Transverse colon (tissue), 4 donors: Measurements from ENCODE around the gene DENND2A. TPM values are rescaled to one million over a fixed set of nuclear protein-coding genes. Genes with fewer than 3 reads are reported as not detected.

Experiments used
- DNase-seq: peaks from one replicate; pipeline ENCODE4 v3.0.0-alpha.2; 2019
- H3K27ac ChIP-seq, 4 donors: fragments of 200-600 bp; sonication (generic); 2 replicates each; pipeline ENCODE4 v1.5.1; 2016 to 2018; ENCODE audit warnings: inconsistent platforms in 4 of 4
- H3K27me3 ChIP-seq: fragments of 200-600 bp; sonication (generic); 2 replicates; pipeline ENCODE4 v1.5.1; 2017; ENCODE audit warnings: inconsistent platforms
- H3K36me3 ChIP-seq, 4 donors: fragments of 200-600 bp; sonication (generic); 2 replicates each; pipeline ENCODE4 v1.5.1; 2017 to 2019; ENCODE audit warnings: inconsistent platforms in 4 of 4
- H3K4me1 ChIP-seq, 4 donors: fragments of 200-600 bp; sonication (generic); 2 replicates each; pipeline ENCODE4 v1.5.1; 2017 to 2020; ENCODE audit warnings: inconsistent platforms in 4 of 4
- H3K4me3 ChIP-seq, 4 donors: fragments of 200-600 bp; sonication (generic); 1 replicate in 1 of 4; 2 replicates in 3 of 4; pipeline versions ENCODE4 v1.5.1 to v1.6.1; 2017 to 2019; ENCODE audit warnings: inconsistent platforms in 4 of 4
- H3K9me3 ChIP-seq, 2 donors: fragments of 200-600 bp; sonication (generic); 2 replicates each; pipeline ENCODE4 v1.5.1; 2017 to 2019; ENCODE audit warnings: inconsistent platforms in 2 of 2
- CTCF ChIP-seq, 5 experiments: fragments of 200-600 bp in 3 of 5; fragments of 450-650 bp in 2 of 5; sonication (generic) in 3 of 5; IDR thresholded peaks; 1 replicate in 2 of 5; 2 replicates in 3 of 5; pipeline ENCODE4 v1.5.1; 2016 to 2017; ENCODE audit warnings: antibody characterized with exemption in 5 of 5, inconsistent platforms in 3 of 5, mild to moderate bottlenecking in 2 of 5, moderate library complexity in 1 of 5
- EP300 ChIP-seq: sonication (generic); formaldehyde crosslinking; IDR thresholded peaks from one replicate; pipeline ENCODE4 v1.6.1; 2017; ENCODE audit warnings: antibody characterized with exemption, low read depth
- POLR2A ChIP-seq: fragments of 450-650 bp; IDR thresholded peaks from one replicate; pipeline ENCODE4 v1.6.1; 2016; ENCODE audit warnings: antibody characterized with exemption, mild to moderate bottlenecking, moderate library complexity
- POLR2AphosphoS5 ChIP-seq, 3 donors: sonication (generic); formaldehyde crosslinking; IDR thresholded peaks; one replicate each; pipeline ENCODE4 v1.6.1; 2016; ENCODE audit warnings: antibody characterized with exemption in 3 of 3
- WGBS, 2 donors: methylation state at CpG; one replicate each; pipeline ENCODE4 v1.1.5; 2018; ENCODE audit warnings: low coverage in 1 of 2; 5-methylcytosine and 5-hydroxymethylcytosine counted together
- in situ Hi-C, 4 donors: fragments of 200-750 bp; cut with MboI; loops; one replicate each; pipeline versions ENCODE4 v1.15.0 to v1.15.1; 2017; ENCODE audit warnings: low sequenced_read_pairs in 3 of 4, low pct_ligation_motif_present in 1 of 4, low pct_unique_long_range_greater_than_20kb in 1 of 4
- intact Hi-C: fragments of 100-400 bp; cut with DNase I; formaldehyde crosslinking; loops from one replicate; pipeline ENCODE4 v1.15.1; 2023; ENCODE audit warnings: low total_unique reads
- total RNA-seq, 4 donors: library from RNA; depleted of rRNA; stranded (reverse); fragments of >200 nt; gene quantifications; one replicate each; pipeline ENCODE4 v1.1.0, GENCODE V29; 2016

Gene DENND2A
- total RNA-seq, 4 donors from 2014 or later = 4.1 to 19.9 (median 7.1) TPM

- no peaks in the 10 kb centered on the region for H3K27me3 ChIP-seq
- no peaks in the 10 kb centered on the region for H3K4me1 ChIP-seq
- no peak for DNase-seq
- no peak overlapping the region for H3K27ac ChIP-seq
- TF ChIP-seq EP300 (no peak), POLR2AphosphoS5 (IDR thresholded peaks at IDR 0.05) (no peak), CTCF (IDR thresholded peaks at IDR 0.05) (no peak)
- no peaks in the 10 kb centered on the region for H3K9me3 ChIP-seq
- no peaks in the 10 kb centered on the region for H3K36me3 ChIP-seq
- in situ Hi-C loops = no loop called here
- 91 to 100% methylated on average over 2 to 7 of the region's 7 CpGs for WGBS, 2 donors
- H3K4me3 ChIP-seq = no peak overlapping the region
- intact Hi-C loops = no loop called here
Observed at GRCh38 chr7:140585333-140585732, 55.3 kb downstream of the DENND2A start.

DNA sequence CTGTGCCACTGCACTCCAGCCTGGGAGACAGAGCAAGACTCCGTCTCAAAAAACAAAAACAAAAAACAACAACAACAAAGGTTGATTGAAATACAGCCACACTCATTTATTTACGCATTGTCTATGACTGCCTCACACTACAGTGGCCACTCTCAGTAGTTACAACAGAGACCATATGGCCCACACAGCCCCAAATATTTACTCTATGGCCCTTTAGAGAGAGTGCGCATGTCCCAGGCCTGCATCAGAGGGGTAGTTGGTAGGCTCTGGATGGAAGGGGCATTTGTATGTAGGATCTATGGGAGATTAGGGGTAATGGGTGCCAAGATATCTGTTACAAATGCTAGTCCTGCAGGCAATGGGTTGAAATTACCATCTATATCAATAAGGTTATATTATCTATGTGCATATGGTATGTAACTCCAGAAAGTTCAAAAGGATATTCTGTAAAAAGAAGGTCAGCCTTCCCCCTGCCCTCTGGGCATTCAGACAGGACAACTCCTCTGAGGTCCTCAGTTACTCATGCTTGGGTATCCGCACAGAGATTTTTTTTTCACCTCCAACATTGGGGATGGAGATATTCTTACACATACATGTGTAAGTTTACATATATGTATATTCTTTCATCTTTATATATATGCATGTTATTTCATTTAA lies 56.3 kb downstream of the DENND2A start:
- H3K9me3 ChIP-seq = no peaks in the 10 kb centered on the region
- TF ChIP-seq POLR2A (no peak), EP300 (no peak), POLR2AphosphoS5 (IDR thresholded peaks at IDR 0.05) (no peak), CTCF (IDR thresholded peaks at IDR 0.05) (no peak)
- no peak overlapping the region for H3K27ac ChIP-seq
- intact Hi-C loops = loop anchor here (5.0 kb wide), 1 partner anchor 58 kb away; the partner anchor contains the start of gene DENND2A
- no peaks in the 10 kb centered on the region for H3K27me3 ChIP-seq
- in situ Hi-C loops = no loop called here
- H3K36me3 ChIP-seq = no peaks in the 10 kb centered on the region
- no peaks in the 10 kb centered on the region for H3K4me1 ChIP-seq
- 94 to 97% methylated on average over 4 of the region's 4 CpGs for WGBS, 2 donors
- H3K4me3 ChIP-seq = no peak overlapping the region
- no peak for DNase-seq

DNA sequence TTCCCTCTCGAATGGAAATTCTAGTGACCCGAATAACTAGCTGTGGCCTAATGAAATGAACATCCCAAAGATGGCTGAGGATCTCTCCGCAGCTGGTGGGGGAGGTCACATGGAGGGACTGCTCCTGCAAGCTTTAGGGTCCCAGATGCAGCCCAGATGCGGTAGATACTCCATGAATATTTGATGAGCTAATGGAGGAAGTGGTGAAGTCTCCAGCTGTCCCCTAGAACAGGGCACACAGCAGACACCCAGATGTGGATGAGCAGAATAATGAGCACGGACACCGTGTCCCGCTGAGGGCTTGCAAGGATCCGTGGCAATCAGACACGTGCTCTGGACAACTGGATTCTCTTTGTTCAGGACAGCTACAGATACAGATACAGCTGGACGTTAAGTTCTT lies 59.2 kb downstream of the DENND2A start:
- intact Hi-C loops = loop anchor here (5.0 kb wide), 1 partner anchor 61 kb away; the partner anchor contains the start of gene DENND2A
- no peak overlapping the region for H3K27ac ChIP-seq
- TF ChIP-seq CTCF (IDR thresholded peaks at IDR 0.05) = no peak
- no peak for TF ChIP-seq POLR2A
- TF ChIP-seq POLR2AphosphoS5 (IDR thresholded peaks at IDR 0.05) = no peak
- TF ChIP-seq EP300 = no peak
- DNase-seq = no peak
- H3K36me3 ChIP-seq = no peaks in the 10 kb centered on the region
- WGBS, 2 donors = 20 to 75% methylated on average over 1 to 10 of the region's 10 CpGs
- H3K4me1 ChIP-seq = peaks cover 0 to 9% (median 1%) of the 10 kb centered on the region in 4 donors
- H3K4me3 ChIP-seq = no peak overlapping the region
- no peaks in the 10 kb centered on the region for H3K27me3 ChIP-seq
- in situ Hi-C loops = no loop called here
- H3K9me3 ChIP-seq = no peaks in the 10 kb centered on the region

DNA sequence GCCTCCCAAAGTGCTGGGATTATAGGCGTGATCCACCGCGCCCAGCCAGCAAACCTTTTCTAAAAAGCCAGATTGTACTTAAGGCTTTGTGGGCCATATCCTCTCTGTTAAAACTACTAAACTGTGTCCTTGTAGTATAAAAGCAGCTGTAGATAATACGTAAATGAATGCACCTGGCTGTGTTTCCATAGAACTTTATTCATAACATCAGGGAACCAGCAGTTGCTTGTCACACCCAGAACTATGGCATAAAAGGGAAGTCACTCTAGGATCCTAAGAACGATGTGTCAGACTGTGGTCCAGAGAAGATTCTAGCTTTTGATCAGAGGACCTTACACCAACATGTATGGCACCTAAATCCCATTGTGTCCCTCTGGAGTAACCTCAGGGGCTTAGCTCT lies 63.0 kb downstream of the DENND2A start:
- WGBS, 2 donors = 77 to 80% methylated on average over 1 to 5 of the region's 5 CpGs
- Histone ChIP-seq H3K27ac (no peak overlapping the region), H3K36me3 (no peaks in the 10 kb centered on the region), H3K27me3 (no peaks in the 10 kb centered on the region), H3K4me1 (peaks cover 0 to 14% (median 3%) of the 10 kb centered on the region in 4 donors), H3K4me3 (no peak overlapping the region), H3K9me3 (no peaks in the 10 kb centered on the region)
- intact Hi-C loops (no loop called here), in situ Hi-C loops (no loop called here)
- TF ChIP-seq CTCF (IDR thresholded peaks at IDR 0.05) (no peak), POLR2AphosphoS5 (IDR thresholded peaks at IDR 0.05) (no peak), EP300 (no peak), POLR2A (no peak)
- DNase-seq = no peak
